NCI-H187 treated with DMSO at 0.1 percent for 48 hours (cell line): ENCODE results near the gene HOXA3.

Experiments
- DNase-seq: peaks from one replicate; lab custom pipeline; 2025; lab: John Stamatoyannopoulos, UW

The HOXA3 gene

DNA sequence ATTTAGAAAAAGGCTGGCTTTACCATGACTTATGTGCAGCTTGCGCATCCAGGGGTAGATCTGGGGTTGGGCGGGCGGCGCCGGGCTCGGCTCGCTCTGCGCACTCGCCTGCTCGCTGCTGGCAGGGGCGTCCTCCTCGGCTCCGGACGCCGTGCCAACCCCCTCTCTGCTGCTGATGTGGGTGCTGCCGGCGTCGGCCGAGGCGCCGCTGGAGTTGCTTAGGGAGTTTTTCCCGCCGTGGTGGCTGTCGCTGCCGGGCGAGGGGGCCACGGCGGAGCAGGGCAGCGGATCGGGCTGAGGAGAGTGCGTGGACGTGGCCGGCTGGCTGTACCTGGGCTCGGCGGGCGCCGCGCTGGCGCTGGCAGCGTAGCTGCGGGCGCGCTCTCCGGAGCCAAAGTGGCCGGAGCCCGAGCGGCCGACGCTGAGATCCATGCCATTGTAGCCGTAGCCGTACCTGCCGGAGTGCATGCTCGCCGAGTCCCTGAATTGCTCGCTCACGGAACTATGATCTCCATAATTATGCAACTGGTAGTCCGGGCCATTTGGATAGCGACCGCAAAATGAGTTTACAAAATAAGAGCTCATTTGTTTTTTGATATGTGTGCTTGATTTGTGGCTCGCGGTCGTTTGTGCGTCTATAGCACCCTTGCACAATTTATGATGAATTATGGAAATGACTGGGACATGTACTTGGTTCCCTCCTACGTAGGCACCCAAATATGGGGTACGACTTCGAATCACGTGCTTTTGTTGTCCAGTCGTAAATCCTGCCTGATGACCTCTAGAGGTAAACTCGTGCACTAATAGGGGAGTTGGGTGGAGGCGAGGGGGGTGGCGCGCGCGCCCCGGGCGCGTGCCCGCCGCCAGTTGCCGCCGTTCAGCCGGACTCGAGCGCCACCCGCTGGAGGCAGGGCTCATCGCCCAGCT lies 9.1 kb downstream of the HOXA3 start, which contains the start of gene HOXA5:
Gene HOXA5, minus strand, starts transcription at position 659 of the 927 bp plus-strand sequence. Its CDS starts 74 bp downstream, at position 585.
- no peak for DNase-seq

- DNase-seq: no peak
These were observed 9.8 kb downstream of the HOXA3 start for GRCh38 chr7:27142580-27143022.

GRCh38 chr7:27141923-27142579 lies 10.3 kb downstream of the HOXA3 start:
- DNase-seq: no peak

GRCh38 chr7:27141137-27141922 lies 11.1 kb downstream of the HOXA3 start:
- no peak for DNase-seq

DNA sequence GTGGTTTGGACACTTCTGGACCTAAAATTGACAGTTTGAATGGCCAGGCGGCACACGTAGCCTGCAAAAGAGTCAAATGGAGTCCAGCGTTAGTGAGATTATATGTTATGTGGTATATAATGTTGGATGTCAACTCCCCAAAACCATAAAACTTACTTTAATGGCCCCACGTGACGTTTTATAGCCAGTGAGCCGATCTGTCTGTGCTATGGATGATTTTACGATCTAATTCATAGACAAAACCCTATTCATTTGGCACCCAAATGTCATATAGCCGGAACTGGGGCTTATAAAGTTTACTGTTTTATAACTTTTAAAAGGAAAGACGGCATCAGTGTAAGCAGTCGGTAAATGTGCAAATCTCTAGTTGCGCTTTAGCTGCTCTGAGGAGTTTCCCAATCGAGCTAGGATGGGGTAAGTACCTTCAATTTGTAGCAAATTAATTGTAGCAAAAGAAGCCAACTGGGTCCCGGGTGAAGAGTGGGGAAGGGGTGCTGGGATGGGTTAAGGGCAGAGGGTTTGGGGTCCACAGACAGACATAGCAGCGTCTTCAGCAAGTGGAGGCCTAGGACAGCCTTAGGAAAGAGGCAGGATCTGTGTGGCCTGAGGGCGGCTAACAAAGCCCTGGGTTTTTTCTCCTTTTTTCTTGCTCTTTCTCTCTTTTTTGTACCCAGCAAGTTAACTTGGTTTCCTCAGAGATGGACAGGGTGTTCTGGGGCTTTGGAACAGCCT lies 12.1 kb downstream of the HOXA3 start:
- no peak for DNase-seq

GRCh38 chr7:27139334-27140125 lies 12.9 kb downstream of the HOXA3 start:
- DNase-seq: no peak

DNA sequence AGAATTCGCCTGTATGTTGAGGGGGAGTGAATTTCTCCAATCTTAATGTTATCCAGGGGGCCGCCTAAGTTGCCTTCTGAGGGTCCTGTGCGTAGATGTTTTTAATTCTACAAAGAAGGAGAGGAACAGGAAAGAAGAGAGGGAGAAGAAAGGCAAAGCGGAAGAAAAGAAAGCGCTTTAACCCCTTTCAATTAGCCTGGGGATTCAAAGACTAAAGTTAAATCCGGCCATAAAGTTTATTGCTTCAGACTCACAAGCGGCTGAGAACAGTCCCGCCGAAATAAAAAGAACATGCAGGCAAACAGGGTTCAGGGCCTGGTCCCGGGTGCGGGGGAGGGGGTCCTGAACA lies 13.4 kb downstream of the HOXA3 start:
- DNase-seq: no peak

DNA sequence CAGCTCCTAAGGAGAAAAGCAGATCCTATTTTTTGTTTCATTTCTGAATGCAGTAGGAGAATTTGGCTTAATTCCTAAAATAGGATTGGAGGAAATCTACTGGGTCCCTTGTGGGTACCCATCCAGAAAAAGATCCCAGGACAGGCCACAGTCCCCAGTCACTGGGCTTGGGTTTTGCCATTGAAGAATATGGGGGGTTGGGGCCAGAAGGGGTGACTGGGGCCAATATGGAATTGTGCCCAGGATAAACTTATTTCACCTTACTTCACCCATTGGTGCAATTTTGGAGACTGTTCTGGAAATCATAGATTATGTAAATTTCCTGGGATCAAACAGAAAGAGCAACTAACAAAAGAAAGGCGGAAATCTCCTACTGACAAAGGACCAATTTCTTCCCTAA lies 13.9 kb downstream of the HOXA3 start:
- DNase-seq: no peak

DNA sequence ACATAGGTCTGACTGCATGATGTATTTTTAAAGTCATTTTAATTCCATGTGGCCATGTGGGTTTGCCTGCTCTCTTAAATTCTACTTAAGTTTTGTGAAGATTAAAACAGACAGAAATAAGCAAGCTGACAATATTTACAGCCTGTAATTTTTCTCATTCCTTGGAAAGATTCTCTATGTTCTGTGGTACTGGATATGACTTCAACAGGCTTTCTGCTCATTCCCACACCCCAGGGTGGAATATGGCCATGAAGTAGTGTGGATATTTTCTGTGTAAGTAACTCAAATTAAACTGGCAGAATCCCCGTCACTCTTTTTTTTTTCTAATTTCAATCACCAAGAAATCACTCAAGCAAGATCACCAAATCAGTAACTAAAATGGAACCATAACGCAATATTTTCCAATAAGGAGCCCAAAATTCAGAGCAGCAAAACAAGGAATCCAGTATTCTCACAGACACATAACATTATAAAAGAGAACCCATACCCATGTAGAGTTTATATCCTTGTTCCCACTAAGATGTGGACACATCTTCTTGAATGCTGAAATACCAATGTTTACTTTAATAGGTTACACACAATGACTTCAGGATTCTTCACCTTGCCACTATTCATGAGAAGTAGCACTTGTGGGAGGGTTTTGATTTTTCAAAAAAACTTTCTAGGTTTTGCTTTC lies 14.6 kb downstream of the HOXA3 start:
- no peak for DNase-seq

GRCh38 chr7:27134392-27134791 lies 18.0 kb downstream of the HOXA3 start:
- DNase-seq: no peak

DNA sequence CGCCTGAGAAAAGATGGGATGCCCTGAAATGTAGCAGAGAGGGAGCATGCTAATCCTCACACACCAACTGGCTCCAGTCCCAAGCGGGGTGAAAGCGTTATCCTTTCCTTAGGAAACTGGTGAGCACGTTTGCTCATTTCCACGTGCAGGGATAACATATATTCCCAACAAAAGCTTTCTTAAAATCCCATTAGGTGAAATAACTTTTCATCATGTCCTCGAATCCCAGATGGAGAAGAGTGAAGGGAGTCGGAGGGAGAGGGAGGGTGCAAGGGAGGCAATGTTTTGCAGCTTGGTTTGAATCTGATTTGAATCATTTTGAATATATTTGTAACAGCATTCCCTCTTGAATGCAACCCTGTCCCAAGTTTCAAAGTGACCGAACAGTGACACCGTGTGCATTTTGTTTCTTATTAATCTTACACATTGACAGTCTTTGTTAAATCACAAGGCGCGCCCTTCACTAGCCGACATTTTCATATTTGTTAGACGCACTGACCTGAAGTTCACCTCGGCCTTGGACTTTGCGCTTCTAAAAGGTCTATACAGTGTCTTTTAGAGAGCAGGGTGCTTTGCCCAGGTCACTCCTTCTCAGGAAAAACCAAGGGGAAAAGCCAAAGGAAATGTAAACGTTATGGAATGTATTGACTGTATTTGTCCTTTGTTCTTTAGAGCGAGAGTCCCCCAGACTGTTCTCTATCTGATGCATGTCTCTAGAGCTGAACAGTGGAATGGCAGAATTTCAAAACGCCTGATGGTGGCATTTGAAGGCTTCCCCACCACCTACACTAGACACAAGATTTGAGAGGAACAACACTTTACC lies 18.8 kb downstream of the HOXA3 start:
- DNase-seq: no peak

GRCh38 chr7:27132978-27133377 lies 19.4 kb downstream of the HOXA3 start:
- DNase-seq: no peak

- no peak for DNase-seq
These were observed 20.2 kb downstream of the HOXA3 start for GRCh38 chr7:27132214-27132613.

GRCh38 chr7:27131390-27131819 lies 21.0 kb downstream of the HOXA3 start:
- no peak for DNase-seq

GRCh38 chr7:27130540-27131389 lies 21.6 kb downstream of the HOXA3 start, which contains the start of gene HOXA4:
Gene HOXA4, minus strand, starts transcription at chr7:27130757. Its CDS starts 24 bp downstream, at chr7:27130733.
- no peak for DNase-seq

DNA sequence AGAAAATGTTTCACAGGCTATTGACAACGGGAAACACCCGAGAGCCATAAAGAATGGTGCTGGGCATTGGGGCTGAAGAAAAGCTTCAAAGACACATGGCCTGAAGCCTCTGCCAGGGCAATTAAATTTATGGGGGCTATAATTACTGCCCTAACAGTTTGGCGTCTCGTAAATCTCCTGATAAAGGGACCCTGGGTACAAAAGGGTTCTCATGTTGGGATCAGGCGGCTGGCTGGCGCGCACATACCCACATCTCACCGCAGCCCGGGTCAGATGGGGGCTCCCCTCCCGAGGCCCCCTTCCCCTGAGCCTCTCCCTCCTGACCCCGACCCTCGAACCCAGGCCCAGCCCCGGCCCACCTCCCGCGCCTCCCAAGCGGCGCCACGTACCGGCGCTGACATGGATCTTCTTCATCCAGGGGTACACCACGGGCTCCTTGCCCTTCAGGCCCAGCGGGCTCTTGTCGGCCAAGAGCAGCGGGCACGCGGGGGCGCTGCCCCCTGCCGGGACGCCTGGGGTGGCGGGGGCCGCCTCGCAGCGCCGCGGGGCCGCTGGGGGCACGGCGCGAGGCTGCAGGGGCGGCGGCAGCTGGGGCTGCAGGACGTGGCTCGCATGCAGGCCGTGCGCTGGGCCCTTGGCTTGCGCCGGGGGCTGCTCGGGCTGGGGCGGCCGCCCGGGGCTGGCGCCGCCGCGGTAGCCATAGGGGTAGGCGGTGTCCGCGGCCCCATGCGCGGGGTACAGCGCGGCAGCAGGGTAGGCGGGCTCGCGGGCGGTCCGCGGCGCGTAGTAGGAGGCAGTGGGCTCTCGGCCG lies 22.4 kb downstream of the HOXA3 start:
- no peak for DNase-seq
